ENCODE measurements around the gene DGCR8.

DGCR8 gene

GRCh38 chr22:20052309-20053259 lies 27.5 kb upstream of the DGCR8 start:
- DNase-seq (ENCODE audit: low read depth in 3 of 3): no peak

- DNase-seq (ENCODE audit: low read depth in 3 of 3): no peak
Measured at GRCh38 chr22:20053407-20054033, 26.5 kb upstream of the DGCR8 start.

GRCh38 chr22:20054034-20054427 lies 26.0 kb upstream of the DGCR8 start:
- DNase-seq (ENCODE audit: low read depth in 3 of 3): no peak

- no peak for DNase-seq (ENCODE audit: low read depth in 3 of 3)
Measured at GRCh38 chr22:20054485-20054884, 25.6 kb upstream of the DGCR8 start.

GRCh38 chr22:20055144-20055543 lies 24.9 kb upstream of the DGCR8 start:
- no peak for DNase-seq (ENCODE audit: low read depth in 3 of 3)

- DNase-seq (ENCODE audit: low read depth in 3 of 3): no peak
Measured at GRCh38 chr22:20055654-20056053, 24.4 kb upstream of the DGCR8 start.

GRCh38 chr22:20056161-20056560 lies 23.9 kb upstream of the DGCR8 start:
- DNase-seq (ENCODE audit: low read depth in 3 of 3): no peak

GRCh38 chr22:20056696-20057386 lies 23.2 kb upstream of the DGCR8 start:
- DNase-seq (ENCODE audit: low read depth in 3 of 3): no peak

- DNase-seq (ENCODE audit: low read depth in 3 of 3): no peak
Measured at GRCh38 chr22:20057596-20058268, 22.3 kb upstream of the DGCR8 start.

- DNase-seq (ENCODE audit: low read depth in 3 of 3): no peak
Measured at GRCh38 chr22:20058989-20059770, 20.9 kb upstream of the DGCR8 start.

GRCh38 chr22:20060700-20061480 lies 19.2 kb upstream of the DGCR8 start:
- no peak for DNase-seq (ENCODE audit: low read depth in 3 of 3)

GRCh38 chr22:20061481-20061861 lies 18.6 kb upstream of the DGCR8 start:
- DNase-seq (ENCODE audit: low read depth in 3 of 3): no peak

- DNase-seq (ENCODE audit: low read depth in 3 of 3): no peak
Measured at GRCh38 chr22:20062043-20062765, 17.8 kb upstream of the DGCR8 start.

- DNase-seq (ENCODE audit: low read depth in 3 of 3): no peak
Measured at GRCh38 chr22:20062766-20063083, 17.3 kb upstream of the DGCR8 start.

GRCh38 chr22:20063271-20064139 lies 16.5 kb upstream of the DGCR8 start:
- DNase-seq (ENCODE audit: low read depth in 3 of 3): no peak

- DNase-seq (ENCODE audit: low read depth in 3 of 3): no peak
Measured at GRCh38 chr22:20064140-20064480, 15.9 kb upstream of the DGCR8 start.

GRCh38 chr22:20064545-20065262 lies 15.3 kb upstream of the DGCR8 start:
- no peak for DNase-seq (ENCODE audit: low read depth in 3 of 3)

- no peak for DNase-seq (ENCODE audit: low read depth in 3 of 3)
Measured at GRCh38 chr22:20065896-20066616, 14.0 kb upstream of the DGCR8 start.
